ENCODE measurements around the gene PM20D1.

DNA sequence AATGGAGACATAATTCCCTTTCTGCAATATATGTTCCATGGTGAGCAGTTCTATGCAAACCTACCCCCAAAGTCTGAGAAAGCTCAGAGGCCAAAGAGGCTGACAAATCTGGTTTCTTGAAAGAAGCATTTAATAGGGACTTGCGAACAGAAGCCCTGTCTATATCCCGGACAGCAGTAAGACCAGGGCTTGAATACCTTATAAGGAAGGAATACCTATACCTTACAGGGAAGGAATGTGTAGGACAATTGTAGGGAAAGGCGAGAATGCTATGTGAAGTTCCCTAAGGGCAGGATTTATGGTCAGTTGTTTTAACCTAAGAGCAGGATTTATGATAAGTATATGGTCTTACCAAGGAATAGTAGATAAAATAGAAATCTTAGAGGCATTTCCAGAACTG lies 31.9 kb downstream of the PM20D1 start:
- TF ChIP-seq POLR2A (IDR thresholded peaks at IDR 0.05) (no peak), CTCF (IDR thresholded peaks at IDR 0.05 in 4 of 5, conservative IDR thresholded peaks at IDR 0.05 in 1 of 5) (no peak)

Data from gastrocnemius medialis (tissue), 4 donors.